HL-60/S4 treated with retinoic acid at 250 ng/mL for 4 days and 3 days (cell line): ENCODE measurements around the gene TFAM.

Experiments
- in situ Hi-C: fragments of 300-500 bp; cut with MboI; formaldehyde crosslinking; loops from 2 replicates; pipeline ENCODE4 v1.7.0; 2022; ENCODE audit warnings: low sequenced_read_pairs

TFAM gene

GRCh38 chr10:58384999-58385783 lies at the start of gene TFAM:
TSS of gene TFAM (plus strand) at chr10:58385410. CDS start at chr10:58385548, 138 bp downstream.
- in situ Hi-C loops = loop anchor here (25.0 kb wide), 1 partner anchor 198 kb away; no protein-coding TSS in a partner anchor

- in situ Hi-C loops = no loop called here
Observed at GRCh38 chr10:58336242-58336641, 49.0 kb upstream of the TFAM start.

GRCh38 chr10:58341422-58341821 lies 43.8 kb upstream of the TFAM start:
- in situ Hi-C loops = no loop called here

GRCh38 chr10:58341947-58342346 lies 43.3 kb upstream of the TFAM start:
- in situ Hi-C loops = no loop called here

- in situ Hi-C loops = no loop called here
Observed at GRCh38 chr10:58347967-58348366, 37.2 kb upstream of the TFAM start.

GRCh38 chr10:58348571-58349033 lies 36.6 kb upstream of the TFAM start:
- in situ Hi-C loops = no loop called here

- in situ Hi-C loops = no loop called here
Observed at GRCh38 chr10:58350023-58350422, 35.2 kb upstream of the TFAM start.

- in situ Hi-C loops = no loop called here
Observed at GRCh38 chr10:58350619-58351323, 34.4 kb upstream of the TFAM start.

GRCh38 chr10:58351616-58352578 lies 33.3 kb upstream of the TFAM start:
- in situ Hi-C loops = no loop called here

- in situ Hi-C loops = no loop called here
Observed at GRCh38 chr10:58352956-58353610, 32.1 kb upstream of the TFAM start.

GRCh38 chr10:58356756-58357155 lies 28.5 kb upstream of the TFAM start:
- in situ Hi-C loops = no loop called here

GRCh38 chr10:58358314-58358933 lies 26.8 kb upstream of the TFAM start:
- in situ Hi-C loops = no loop called here

- in situ Hi-C loops = no loop called here
Observed at GRCh38 chr10:58358947-58359346, 26.3 kb upstream of the TFAM start.

GRCh38 chr10:58359541-58359940 lies 25.7 kb upstream of the TFAM start:
- in situ Hi-C loops = no loop called here

- in situ Hi-C loops = no loop called here
Observed at GRCh38 chr10:58360412-58361004, 24.7 kb upstream of the TFAM start.

GRCh38 chr10:58361353-58361752 lies 23.9 kb upstream of the TFAM start:
- in situ Hi-C loops = no loop called here

- in situ Hi-C loops = no loop called here
Observed at GRCh38 chr10:58362027-58362789, 23.0 kb upstream of the TFAM start.

- in situ Hi-C loops = no loop called here
Observed at GRCh38 chr10:58367069-58367468, 18.1 kb upstream of the TFAM start.

- in situ Hi-C loops = no loop called here
Observed at GRCh38 chr10:58371473-58371872, 13.7 kb upstream of the TFAM start.
